G401 (cell line): ENCODE results near the gene LYSMD2. TPM values are rescaled to one million over a fixed set of nuclear protein-coding genes. Genes with fewer than 3 reads are reported as not detected.

Source experiments
- DNase-seq: peaks from one replicate; pipeline ENCODE4 v3.0.0-alpha.2; 2015; ENCODE audit warnings: low spot score
- in situ Hi-C: cut with HindIII; loops from 2 replicates; pipeline ENCODE4 v1.10.0; 2016; ENCODE audit warnings: low sequenced_read_pairs, mixed read lengths
- total RNA-seq: library from RNA; depleted of rRNA; stranded (reverse); fragments of >200 nt; shearing (Covaris generic); gene quantifications from 2 replicates; pipeline ENCODE4 v1.2.3, GENCODE V29; 2014

Gene LYSMD2
- total RNA-seq, 1 experiment from 2014 or later = not detected

DNA sequence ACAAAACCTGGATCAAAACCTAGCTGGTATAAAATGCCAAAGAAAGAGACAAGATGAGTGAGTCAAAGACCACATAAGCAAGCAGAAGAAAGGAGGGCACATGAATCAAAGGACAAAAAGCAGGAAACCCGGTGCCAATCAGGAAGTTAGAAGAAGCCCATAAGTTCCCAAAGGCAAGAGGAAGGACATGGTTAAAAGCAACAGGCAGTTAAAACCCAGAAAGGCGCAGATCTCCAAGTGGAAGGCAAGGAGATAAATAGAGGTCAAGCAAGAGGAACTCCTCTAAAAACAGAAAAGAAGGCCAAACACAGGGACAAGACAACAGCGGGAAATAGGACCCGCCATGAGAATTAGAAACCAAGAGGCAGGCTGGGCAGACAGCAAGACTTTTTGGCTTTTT is 18.3 kb upstream of the LYSMD2 start:
- in situ Hi-C loops = no loop called here
- DNase-seq = no peak

DNA sequence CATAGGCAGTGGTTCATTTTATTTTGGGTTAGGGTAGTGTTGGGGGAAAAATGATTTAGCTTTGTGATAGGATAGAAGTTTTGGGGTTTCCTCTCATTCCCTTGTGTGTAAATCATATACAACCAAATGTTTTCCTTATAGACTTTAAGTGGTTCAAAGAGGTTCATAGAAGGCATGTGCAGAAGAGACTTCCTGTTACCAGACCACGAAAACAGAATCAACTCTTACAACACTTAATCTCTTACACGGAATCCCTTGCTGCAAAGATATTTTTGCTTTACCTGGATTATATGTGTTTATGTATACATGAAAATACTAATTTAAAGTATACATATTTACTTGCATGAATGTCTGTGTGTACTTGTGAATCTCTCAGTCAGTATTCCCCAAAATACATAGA is 16.8 kb upstream of the LYSMD2 start:
- in situ Hi-C loops = no loop called here
- no peak for DNase-seq

DNA sequence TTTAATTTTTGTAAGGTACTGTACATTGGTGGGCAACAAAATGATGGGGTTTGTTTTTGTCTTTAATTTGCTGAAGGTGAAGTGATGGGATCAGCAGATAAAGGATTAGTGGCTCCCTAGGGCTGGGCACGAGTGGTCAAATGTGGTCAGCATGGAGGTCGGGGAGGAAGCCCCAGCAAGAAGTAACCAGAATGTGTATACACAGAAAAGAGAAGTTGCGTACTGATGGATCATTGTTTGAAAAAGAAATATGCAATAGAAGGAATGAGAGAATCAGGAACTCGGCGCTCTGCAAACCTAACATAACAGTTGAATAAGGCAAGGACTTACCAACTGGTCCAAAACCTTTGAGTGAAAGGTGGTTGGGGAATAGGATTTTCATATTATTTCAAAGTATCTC is 15.4 kb upstream of the LYSMD2 start:
- no peak for DNase-seq
- in situ Hi-C loops = no loop called here

DNA sequence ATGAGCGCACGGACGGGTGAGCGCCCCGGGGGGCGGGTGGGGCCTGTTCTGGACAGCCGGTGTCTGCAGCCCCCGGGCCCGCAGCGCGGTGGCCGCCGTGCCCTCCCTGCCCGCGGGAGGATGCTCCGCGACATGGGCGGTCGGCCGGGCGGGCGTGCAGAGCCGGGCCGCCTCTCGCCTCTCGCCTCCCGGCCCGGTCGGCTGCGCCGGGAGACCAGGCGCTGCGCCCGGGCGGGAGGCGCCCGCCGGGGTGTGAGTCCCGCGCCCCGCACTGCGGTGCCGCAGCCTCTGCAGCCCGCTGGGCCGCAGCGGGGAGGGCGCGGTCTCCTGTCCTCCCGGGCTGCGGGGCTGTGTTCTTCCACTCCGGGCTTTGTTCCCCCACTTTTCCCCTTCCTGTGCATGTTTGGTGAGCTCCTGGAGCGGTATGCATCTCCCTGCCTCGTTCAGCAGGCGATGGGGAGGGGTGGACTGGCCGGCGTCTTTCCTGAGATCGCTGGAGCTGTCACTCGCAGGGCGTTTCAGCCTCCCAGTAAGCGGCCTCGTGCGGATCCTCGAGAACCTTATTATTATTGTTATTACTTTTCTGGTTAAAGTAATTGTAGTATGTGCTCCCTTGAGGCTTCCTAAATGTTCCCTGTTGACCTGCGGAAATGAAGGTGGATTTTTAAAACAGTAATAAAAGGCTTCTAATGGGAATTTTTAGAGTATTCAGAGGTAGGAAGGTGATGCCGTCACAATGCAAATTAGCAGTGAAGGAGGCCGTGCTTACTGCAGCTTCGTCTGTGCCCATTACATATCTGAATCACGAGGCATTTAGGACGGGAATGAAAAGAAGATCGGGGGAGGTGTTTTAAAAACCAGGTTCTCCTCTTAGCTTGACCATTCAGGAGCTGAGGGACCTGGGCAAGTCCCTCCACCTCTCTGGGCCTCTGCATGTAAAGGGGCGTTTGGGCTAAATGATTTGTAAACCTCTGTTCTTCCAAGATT is 14.5 kb upstream of the LYSMD2 start:
- in situ Hi-C loops = no loop called here
- DNase-seq = peak; percentile 66

DNA sequence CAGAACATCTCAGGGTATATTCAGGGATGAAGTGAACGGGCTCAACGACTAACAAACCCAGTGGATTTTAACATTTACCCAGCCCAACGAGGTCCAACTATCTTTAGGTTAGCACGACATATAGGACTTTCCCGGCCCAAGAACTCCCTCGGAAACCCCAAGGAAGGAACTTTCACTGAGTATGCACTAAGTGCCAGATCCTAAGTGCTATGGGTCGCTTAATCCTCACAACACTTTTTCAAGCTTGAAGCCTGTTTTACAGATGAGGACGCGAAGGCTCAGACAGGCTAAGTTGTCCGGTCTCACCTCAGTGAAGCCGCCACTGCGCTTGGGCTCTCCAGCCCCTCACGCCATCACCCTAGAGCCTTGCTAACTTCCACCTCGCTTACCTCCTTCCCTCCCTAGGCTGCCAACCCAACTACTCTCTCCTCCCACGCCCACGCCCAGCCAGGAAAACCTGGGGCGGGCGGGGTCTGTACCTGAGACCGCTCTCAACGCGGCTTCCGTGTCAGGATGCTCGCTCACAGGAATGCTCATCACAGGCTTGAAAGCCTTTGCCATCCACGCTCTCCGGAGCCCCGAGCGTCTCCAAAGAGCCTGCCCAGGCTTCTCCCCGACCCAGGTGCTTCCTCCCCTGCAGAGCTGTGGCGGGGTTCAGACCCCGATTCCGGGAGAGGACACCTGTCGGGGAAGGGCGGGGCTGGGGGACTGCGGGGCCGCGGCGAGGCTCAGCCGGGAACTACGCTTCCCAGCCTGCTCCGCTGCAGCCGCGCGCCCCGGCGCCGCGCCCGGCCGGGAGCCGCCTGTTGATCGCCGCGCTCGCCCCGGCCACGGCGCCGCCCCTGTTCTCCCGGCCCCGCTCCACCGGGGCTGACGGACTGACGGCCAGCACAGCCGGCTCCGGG is 13.6 kb upstream of the LYSMD2 start, which contains the start of gene TMOD2:
Gene TMOD2, plus strand, starts transcription at position 806 of the 905 bp plus-strand sequence. CDS start 14,845 bp downstream, outside the sequence.
- DNase-seq = peak; percentile 73
- in situ Hi-C loops = no loop called here

DNA sequence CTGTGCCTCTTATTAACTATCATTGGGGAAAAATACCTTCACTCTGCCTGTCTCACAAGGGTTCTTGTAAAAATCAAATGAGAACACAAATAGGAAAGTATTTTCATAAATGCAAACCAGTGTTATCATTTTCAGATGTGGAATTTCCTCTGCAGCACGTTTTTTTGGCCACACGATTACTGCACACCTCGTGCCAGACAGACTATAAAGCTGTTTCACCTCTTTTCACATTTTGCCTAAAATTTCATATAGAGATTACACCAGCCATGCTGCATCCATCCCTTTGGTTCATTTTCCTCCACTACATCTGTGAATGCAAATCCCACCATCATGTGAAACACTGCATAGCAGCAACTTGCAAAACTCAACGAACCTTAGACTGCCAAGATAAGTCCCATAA is 12.7 kb upstream of the LYSMD2 start:
- in situ Hi-C loops = no loop called here

DNA sequence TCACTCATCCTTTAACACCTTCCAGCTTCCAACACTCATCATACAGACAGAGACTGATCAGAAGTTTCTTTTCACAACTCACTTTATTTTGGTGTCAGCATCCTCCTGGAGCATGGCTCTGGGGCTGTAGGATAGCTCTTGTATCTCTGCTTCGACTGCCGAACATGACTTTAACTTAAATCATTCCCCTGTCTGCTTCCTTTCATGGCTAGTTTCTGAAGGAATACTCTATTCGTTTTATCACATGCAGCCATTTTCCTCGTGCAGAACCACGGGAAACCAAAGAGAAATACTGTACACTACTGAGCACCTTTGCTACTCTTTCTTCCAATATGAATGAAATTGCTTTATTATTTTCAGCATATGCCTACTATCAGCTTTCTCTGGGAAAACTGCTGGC is 11.9 kb upstream of the LYSMD2 start:
- DNase-seq = no peak
- in situ Hi-C loops = no loop called here

More for the DNA sequence above, 12.7 kb upstream of the LYSMD2 start:
- no peak for DNase-seq

DNA sequence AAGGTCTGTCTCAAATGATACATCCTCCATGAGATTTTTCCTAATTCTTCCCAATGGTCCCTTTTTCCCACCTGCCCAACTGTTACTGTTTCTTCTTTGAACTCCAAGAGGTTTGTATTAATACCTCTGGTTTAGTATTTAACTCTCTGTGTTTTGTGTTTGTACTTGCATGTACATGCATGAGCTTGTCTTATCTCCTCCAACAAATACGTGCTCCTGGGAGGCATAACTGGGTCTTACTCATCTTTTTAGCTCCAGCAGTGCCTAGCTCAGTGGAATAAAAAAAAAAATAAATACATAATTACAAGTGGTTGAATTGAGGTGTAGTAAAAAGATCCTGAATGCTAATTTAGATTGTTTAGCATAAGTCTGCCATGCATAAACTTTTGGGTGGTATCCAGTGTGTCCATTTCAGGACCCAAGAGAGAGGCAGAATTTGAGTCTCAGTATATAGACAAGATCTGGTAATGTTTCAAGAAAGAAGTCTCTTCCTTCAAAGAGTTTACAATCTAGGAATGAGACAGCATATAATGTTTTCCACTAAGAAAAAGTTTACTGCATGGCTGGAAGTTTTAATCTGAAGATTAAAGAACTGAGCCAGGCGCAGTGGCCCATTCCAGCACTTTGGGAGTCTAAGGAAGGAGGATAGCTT is 1.7 kb upstream of the LYSMD2 start:
- in situ Hi-C loops = no loop called here
- no peak for DNase-seq

DNA sequence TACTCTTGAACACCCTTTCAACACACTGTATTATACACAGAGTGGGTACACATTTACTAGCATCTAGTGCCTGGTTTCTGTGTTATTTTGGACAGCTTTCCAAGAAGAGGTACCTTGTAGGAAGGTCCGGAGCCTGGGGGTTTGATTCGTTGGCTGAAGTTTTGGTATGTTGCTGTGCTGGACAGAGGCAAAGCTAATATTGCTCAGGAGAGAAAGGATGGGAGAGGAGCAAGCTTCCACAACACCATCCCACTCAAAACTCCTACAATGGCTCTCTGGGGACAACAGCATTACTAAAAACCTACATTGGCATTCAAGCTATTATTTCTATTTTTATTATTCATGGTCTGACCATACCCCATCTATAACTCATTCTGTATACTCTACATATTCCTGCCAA is 1.1 kb upstream of the LYSMD2 start:
- in situ Hi-C loops = no loop called here

DNA sequence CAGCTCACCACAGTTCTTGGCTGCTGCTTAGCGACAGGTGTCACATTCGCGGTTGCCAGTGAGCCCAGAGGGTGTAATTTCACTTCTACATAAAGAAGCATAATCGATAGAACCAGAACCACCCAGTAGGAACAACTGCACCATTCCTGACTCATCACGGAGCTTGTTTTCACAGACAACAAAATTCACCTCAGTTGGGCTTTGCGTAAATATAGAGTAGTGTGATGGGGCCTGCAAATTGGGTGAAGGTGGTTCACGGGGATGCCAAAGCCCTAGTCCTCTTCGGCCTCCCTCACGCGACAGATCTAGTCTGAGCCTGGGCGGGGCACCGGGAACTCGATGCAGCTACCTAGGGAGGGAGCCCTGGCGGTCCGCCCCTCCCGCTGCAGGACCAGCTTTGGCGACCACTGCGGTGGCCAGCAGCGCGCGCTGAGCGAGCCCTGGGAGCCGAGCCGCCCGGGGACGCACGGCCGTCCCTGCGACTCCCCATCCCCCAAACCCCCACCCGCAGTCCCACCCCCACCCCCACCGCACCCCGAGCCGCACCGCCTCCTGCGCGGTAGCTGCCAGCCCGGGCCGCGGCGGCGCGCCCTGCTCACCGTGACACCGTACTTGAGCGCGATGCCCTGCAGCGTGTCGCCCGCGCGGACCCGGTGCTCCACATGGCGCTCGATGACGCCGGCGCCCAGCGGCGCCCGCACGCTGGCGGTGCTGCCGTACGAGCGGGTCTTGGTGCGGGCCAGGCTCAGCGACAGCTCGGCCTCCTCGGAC is 519 bp downstream of the LYSMD2 start:
- peak; percentile 80 for DNase-seq
- in situ Hi-C loops = no loop called here

More for the DNA sequence above, 1.1 kb upstream of the LYSMD2 start:
- DNase-seq = no peak

DNA sequence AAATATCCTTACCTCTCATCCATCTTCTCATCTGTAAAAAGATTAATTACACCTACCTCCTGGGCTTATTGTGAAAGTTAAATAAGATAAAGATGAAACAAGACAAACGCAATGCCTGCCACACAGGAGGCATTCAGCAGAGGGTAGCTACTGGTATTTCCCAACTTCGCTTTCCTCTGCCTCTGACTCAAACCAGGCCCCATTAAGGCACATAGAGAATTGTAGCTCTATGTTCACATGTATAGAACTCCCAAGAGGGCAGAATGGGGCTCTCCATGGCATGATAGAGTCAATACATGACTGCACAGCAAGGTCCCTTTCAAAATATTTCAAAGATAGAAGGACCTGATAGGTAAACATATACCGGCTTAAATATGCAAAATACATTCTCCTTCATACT is 1.4 kb downstream of the LYSMD2 start:
- in situ Hi-C loops = no loop called here
- peak; percentile 51 for DNase-seq

DNA sequence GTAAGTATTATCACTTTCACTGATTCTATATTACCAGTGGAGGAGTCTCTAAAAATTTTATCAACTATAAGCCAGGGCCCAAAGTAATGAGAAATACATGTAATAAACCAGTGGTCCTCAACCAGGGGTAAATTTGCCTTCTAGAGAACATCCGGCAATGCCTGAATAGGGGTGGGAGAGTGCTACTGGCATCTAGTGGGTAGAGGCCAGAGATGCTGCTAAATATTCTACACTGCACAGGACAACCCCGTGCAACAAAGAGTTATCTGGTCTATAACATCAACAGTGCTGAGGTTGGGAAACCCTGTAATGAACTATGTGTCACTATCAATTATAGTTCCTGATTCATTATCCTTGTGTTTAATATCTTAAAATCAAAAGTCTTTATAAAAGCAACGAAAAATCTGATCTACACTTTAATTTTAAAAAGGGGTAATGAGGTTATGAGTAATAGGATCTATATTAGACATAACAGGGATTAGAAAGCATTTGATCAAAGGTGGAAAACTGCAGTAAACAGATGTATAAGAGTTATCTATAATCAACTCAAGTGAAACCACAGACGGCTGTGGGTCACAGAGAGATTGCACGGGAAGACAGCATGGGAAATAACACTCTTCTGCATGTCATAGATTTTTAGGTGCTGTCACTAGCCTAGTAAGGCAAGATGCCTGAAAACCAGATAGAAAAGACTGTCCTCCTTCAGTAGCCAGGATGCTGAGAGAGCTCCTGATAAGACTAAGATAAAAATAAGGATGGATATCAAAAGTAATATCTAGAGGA is 2.0 kb downstream of the LYSMD2 start:
- peak; percentile 59 for DNase-seq
- in situ Hi-C loops = no loop called here

DNA sequence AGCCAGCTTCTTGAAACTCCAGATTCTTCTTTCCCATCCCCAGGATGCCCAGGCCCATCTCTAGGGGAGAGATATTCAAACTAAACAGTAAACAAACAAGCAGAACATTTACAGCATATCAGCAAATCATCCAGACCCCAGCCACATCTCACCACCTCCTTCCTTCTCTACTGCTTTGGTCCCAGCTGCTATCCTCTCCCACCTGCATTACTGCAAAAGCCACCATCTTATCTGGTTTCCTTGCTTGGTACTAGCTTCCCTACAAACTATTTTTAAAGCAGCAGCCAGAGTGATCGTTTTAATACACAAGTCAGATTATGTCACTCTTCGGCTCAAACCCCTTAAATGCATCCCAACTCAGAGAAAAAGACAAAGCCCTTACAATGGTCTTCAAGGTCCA is 4.8 kb downstream of the LYSMD2 start:
- DNase-seq = no peak
- in situ Hi-C loops = no loop called here

DNA sequence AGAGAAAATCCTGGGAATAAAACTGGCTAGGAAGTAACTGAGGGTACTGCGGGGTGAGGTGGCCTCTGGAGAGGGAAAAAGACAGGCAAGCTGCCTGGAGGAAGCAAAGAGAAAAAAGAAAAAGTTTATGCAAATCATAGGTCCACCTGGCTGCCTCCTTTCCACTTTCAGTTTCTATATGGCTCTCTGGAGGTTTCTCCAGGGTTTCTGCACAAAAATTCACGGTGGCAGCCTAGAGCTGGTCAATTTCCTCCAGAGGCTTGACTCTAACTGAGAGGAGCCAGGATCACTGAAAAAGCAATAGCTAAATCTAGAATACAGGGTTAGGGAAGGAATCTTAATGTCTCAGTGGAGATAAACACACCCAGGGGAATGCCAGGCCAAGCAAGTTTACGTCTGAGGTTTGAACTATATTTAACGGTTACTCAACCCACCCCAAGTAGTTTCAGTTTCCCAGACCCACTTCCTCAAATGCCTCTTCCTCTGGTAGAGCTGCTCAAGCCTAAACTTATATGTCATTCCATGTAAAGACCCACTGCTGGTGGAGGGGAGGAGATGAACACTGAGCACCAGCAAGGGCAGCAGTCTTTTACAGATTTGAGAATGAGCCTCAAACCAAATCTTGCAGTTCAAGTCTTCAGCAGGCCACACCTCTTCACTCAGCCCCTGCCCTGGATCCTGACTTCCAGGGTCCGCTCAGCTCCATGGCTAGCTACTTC is 5.7 kb downstream of the LYSMD2 start:
- no peak for DNase-seq
- in situ Hi-C loops = no loop called here

DNA sequence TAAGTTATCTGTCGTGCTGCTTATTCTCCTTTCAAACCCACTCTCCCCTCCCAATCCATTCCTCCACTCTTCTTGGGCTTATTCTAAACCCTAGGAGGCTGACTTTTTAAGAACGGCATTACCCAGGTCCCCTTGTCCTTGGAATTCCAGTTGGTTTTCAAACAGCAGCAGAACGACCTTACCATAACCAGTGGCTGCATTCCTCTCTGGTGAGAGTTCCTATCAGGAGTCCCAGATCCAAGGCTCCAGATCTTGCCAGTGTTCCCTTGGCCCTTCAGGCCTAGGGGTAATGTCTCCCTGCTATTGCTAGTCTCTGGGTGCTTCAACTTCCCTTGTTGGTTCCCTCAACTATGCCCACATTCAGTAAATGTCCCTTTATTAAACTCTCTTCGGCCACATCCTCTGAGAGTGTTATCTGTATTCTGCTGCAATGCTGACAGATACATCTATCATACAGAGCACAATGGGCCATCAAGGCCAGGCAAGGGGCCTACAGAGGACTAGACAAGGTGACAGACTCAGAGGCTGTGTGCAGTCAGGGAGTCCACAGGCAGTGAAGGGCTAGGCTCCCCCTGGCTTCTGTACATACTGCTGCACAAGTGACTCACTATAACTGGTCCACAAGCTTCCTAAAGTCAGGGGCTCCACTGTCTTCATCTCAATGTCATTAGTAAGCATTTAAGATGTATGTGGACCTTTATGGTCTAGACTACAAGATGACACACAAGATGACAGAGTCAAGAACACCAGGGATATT is 10.1 kb downstream of the LYSMD2 start:
- DNase-seq = peak; percentile 27
- in situ Hi-C loops = no loop called here

DNA sequence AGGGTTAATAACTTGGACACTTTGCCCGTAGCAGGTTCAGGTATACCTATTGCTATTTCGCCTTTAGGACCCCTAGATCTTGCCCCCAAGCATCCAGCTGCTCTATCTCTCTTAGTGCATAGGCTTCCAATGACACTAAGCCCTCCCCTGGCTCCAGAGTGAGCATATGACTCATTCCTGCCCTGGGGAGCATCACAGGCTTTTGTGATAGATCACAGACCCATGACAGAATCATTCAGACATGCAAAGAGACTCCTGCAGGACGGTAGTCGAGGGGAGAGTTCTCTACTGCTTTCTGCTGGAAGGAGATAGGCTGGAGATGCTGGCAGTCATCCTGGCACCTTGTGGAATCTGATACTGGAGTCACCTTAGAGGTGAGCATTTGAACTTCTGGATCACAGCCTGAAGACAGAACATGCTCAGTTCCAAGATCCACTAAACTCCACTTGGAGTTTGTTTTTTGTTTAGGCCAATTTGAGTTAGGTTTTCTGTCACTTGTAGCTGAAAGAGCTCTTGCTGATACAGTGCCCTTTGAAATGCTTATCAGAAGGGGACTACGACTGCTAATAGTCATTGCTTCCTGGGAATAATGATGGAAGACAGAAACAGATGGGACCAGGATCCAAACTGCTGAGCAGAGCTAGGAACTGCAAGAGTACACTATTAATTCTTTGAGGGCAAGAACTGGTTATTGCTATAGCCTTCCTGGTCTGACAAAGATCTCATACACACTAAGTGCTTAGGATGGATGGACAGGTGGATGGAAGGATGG is 11.0 kb downstream of the LYSMD2 start:
- in situ Hi-C loops = no loop called here
- peak; percentile 54 for DNase-seq
